OCI-LY7 (cell line): Measurements from ENCODE around the gene ADSS2. TPM values are rescaled to one million over a fixed set of nuclear protein-coding genes. Genes with fewer than 3 reads are reported as not detected.
"Not testable (repeated sequence)": the region's sequence is repeated elsewhere in the genome, so short reads cannot be mapped to it uniquely, and the experiment has no call there.

Source experiments
- Bru-seq: library from RNA; stranded (reverse); fragments of 400-500 nt; gene quantifications from one replicate; lab custom pipeline; 2021; lab: Mats Ljungman, UMichigan
- BruChase-seq, 2 experiments: library from RNA; stranded (reverse); fragments of 400-500 nt; gene quantifications; one replicate each; lab custom pipeline; 2021; lab: Mats Ljungman, UMichigan
- BruUV-seq: library from RNA; stranded (reverse); fragments of 400-500 nt; replicated peaks from 2 replicates; lab custom pipeline; 2021; lab: Mats Ljungman, UMichigan
- CTCF ChIA-PET: fragments of 300-600 bp; sonication (Branson Sonifier 250); formaldehyde crosslinking; loops from one replicate; lab custom pipeline; 2022; ENCODE audit warnings: antibody characterized with exemption; ENCODE audit not compliant: unreplicated experiment; lab: Charles Lee
- POLR2A ChIA-PET: fragments of 300-600 bp; sonication (Branson Sonifier 250); formaldehyde crosslinking; loops from one replicate; lab custom pipeline; 2022; ENCODE audit warnings: antibody characterized with exemption; lab: Charles Lee
- DNase-seq: peaks from one replicate; pipeline ENCODE4 v3.0.0-alpha.2; 2015; ENCODE audit warnings: low spot score
- H2AFZ ChIP-seq: fragments of 200-600 bp; sonication (generic), shearing (Covaris generic); 2 replicates; pipeline ENCODE4 v1.6.1; 2014; ENCODE audit warnings: mild to moderate bottlenecking, antibody characterized with exemption, low read length, moderate library complexity
- H3K27ac ChIP-seq: fragments of 200-600 bp; sonication (generic); 2 replicates; pipeline ENCODE4 v1.5.1; 2014; ENCODE audit warnings: mixed run types, low read depth, mild to moderate bottlenecking, moderate library complexity, low read length, inconsistent platforms; ENCODE audit not compliant: poor library complexity, severe bottlenecking
- H3K36me3 ChIP-seq: fragments of 200-600 bp; sonication (generic); 2 replicates; pipeline ENCODE4 v1.6.1; 2014; ENCODE audit warnings: mild to moderate bottlenecking, antibody characterized with exemption, low read length, moderate library complexity, mixed read lengths; ENCODE audit not compliant: insufficient read depth
- H3K4me1 ChIP-seq: fragments of 200-600 bp; sonication (generic); 2 replicates; pipeline ENCODE4 v1.5.1; 2014; ENCODE audit warnings: mild to moderate bottlenecking, low read length; ENCODE audit not compliant: insufficient read depth, poor library complexity, severe bottlenecking
- H3K4me2 ChIP-seq: fragments of 200-600 bp; sonication (generic); 2 replicates; pipeline ENCODE4 v1.6.1; 2014; ENCODE audit warnings: mild to moderate bottlenecking, low read length
- H3K4me3 ChIP-seq: fragments of 200-600 bp; sonication (generic); 2 replicates; pipeline ENCODE4 v1.5.1; 2014; ENCODE audit warnings: mild to moderate bottlenecking, low read depth, low read length; ENCODE audit not compliant: poor library complexity, severe bottlenecking
- H3K79me2 ChIP-seq: fragments of 200-600 bp; sonication (generic); 2 replicates; pipeline ENCODE4 v1.6.1; 2016; ENCODE audit warnings: low read depth, mild to moderate bottlenecking, low read length, moderate library complexity, mixed read lengths; ENCODE audit not compliant: insufficient read depth
- H3K9me2 ChIP-seq: fragments of 200-600 bp; sonication (generic); 2 replicates; pipeline ENCODE4 v1.6.1; 2016; ENCODE audit warnings: mild to moderate bottlenecking, low read length, mixed read lengths; ENCODE audit not compliant: insufficient read depth
- H3K9me3 ChIP-seq: fragments of 200-600 bp; sonication (generic); 2 replicates; pipeline ENCODE4 v1.6.1; 2014; ENCODE audit warnings: mild to moderate bottlenecking, mixed run types, low read length, mixed read lengths
- H4K20me1 ChIP-seq: fragments of 200-600 bp; sonication (generic); 2 replicates; pipeline ENCODE4 v1.6.1; 2014; ENCODE audit warnings: mild to moderate bottlenecking, antibody characterized with exemption, low read length, moderate library complexity, mixed read lengths; ENCODE audit not compliant: insufficient read depth
- CTCF ChIP-seq: fragments of 200-600 bp; sonication (generic); conservative IDR thresholded peaks from 2 replicates; pipeline ENCODE4 v1.5.1; 2014; ENCODE audit warnings: mild to moderate bottlenecking, antibody characterized with exemption, low read length, moderate library complexity, mixed read lengths
- EZH2phosphoT487 ChIP-seq: fragments of 200-600 bp; sonication (generic); IDR thresholded peaks from 2 replicates; pipeline ENCODE4 v1.6.1; 2018; ENCODE audit warnings: low read depth, borderline replicate concordance, mild to moderate bottlenecking, mixed run types, antibody characterized with exemption, low read length, moderate library complexity, mixed read lengths
- intact Hi-C: fragments of 100-400 bp; cut with micrococcal nuclease; formaldehyde crosslinking; loops from one replicate; pipeline ENCODE4 v1.10.0; 2022; ENCODE audit not compliant: unreplicated experiment
- long read RNA-seq: library from polyadenylated mRNA; stranded (forward); transcript quantifications from one replicate; pipeline ENCODE4 v2.0.0, GENCODE V29; 2022
- total RNA-seq, 2 experiments: library from RNA; depleted of rRNA in 1 of 2; stranded (reverse); fragments of >200 nt in 1 of 2; shearing (Covaris generic) in 1 of 2; gene quantifications; 2 replicates each; pipeline ENCODE4 v1.2.3, GENCODE V29; 2014 to 2022

ADSS2 gene
- total RNA-seq (2014; rRNA removed; shearing (Covaris generic)) (35.2 and 36.5 TPM in 2 replicates), total RNA-seq (2022) (49.0 and 54.6 TPM in 2 replicates), Bru-seq, nascent RNA (percentile 91 among the genes with signal in this experiment), BruChase-seq, experiment 1, labeled RNA remaining after a 6-hour chase (percentile 81 among the genes with signal in this experiment), BruChase-seq, experiment 2, labeled RNA remaining after a 2-hour chase (percentile 90 among the genes with signal in this experiment)
- long read RNA-seq, transcript ADSS-201 (13 exons, 2,780 nt) = major isoform, 46 of 57 reads
- long read RNA-seq, partial matches to known transcripts = 6 of 57 reads
- long read RNA-seq, other reads (novel, unspliced or antisense) = 5 of 57 reads

- H3K79me2 ChIP-seq = peaks cover 48% of the 10 kb centered on the region
- peaks cover 27% of the 10 kb centered on the region for H4K20me1 ChIP-seq
- peaks cover 36% of the 10 kb centered on the region for H3K36me3 ChIP-seq
- no TSS peak for BruUV-seq
- POLR2A ChIA-PET = interaction anchor here (0.9 kb wide), 1 partner anchor 200 kb away, joined by 3 read pairs; no protein-coding TSS in a partner anchor
- H3K4me2 ChIP-seq = peak within 1 kb of the TSS; percentile 92
- H3K9me3 ChIP-seq = peaks cover 14% of the 10 kb centered on the region; the same call in 1 of the 2 replicates
- H3K27ac ChIP-seq = peak within 1 kb of the TSS; percentile 85
- TF ChIP-seq EZH2phosphoT487 = no peak
- TF ChIP-seq CTCF = no peak
- no peaks in the 10 kb centered on the region for H3K9me2 ChIP-seq
- H3K4me1 ChIP-seq = peaks cover 36% of the 10 kb centered on the region
- DNase-seq = no peak
- peak within 1 kb of the TSS; percentile 92 for H2AFZ ChIP-seq
- intact Hi-C loops = loop anchor here (5.0 to 10.0 kb wide), 3 partner anchors 157 to 521 kb away; no protein-coding TSS in a partner anchor
- CTCF ChIA-PET = interaction anchor here (0.9 kb wide), 1 partner anchor 10 kb away, joined by 3 read pairs; no protein-coding TSS in a partner anchor
- H3K4me3 ChIP-seq = peak within 1 kb of the TSS; percentile 98
Measured at GRCh38 chr1:244451539-244451950, at the start of gene ADSS2. ADSS2 (minus strand) TSS chr1:244451909; CDS start chr1:244451817, 92 bp downstream.

GRCh38 chr1:244500515-244500914 lies 48.8 kb upstream of the ADSS2 start:
- H3K79me2 ChIP-seq, H3K9me2 ChIP-seq, H2AFZ ChIP-seq, H3K9me3 ChIP-seq, H3K4me3 ChIP-seq, H3K27ac ChIP-seq, H3K4me2 ChIP-seq, DNase-seq, H3K4me1 ChIP-seq, H3K36me3 ChIP-seq, H4K20me1 ChIP-seq, intact Hi-C loops, BruUV-seq, CTCF ChIA-PET: not testable (repeated sequence)
- POLR2A ChIA-PET = interaction anchor here (0.6 kb wide), 1 partner anchor 66 kb away, joined by 4 read pairs; no protein-coding TSS in a partner anchor

GRCh38 chr1:244499484-244499883 lies 47.8 kb upstream of the ADSS2 start:
- CTCF ChIA-PET, H3K9me2 ChIP-seq, BruUV-seq, H3K4me2 ChIP-seq, H3K36me3 ChIP-seq, H3K4me3 ChIP-seq, H3K79me2 ChIP-seq, H2AFZ ChIP-seq, DNase-seq, H4K20me1 ChIP-seq, POLR2A ChIA-PET, intact Hi-C loops, H3K4me1 ChIP-seq, H3K9me3 ChIP-seq, H3K27ac ChIP-seq: not testable (repeated sequence)
